MCF 10A (cell line): ENCODE measurements around the gene LSM8. TPM values are rescaled to one million over a fixed set of nuclear protein-coding genes. Genes with fewer than 3 reads are reported as not detected.
"Not testable (repeated sequence)": the region's sequence is repeated elsewhere in the genome, so short reads cannot be mapped to it uniquely, and the experiment has no call there.

Experiments
- BruUV-seq: library from RNA; stranded (reverse); fragments of 400-500 nt; replicated peaks from 2 replicates; lab custom pipeline; 2021; lab: Mats Ljungman, UMichigan
- CTCF ChIA-PET: fragments of 300-600 bp; sonication (Branson Sonifier 250); formaldehyde crosslinking; extraction: SDS; loops from one replicate; lab custom pipeline; 2021; ENCODE audit warnings: antibody characterized with exemption, inconsistent platforms; lab: Yijun Ruan, JAX
- POLR2A ChIA-PET: fragments of 300-600, 350-650 bp; sonication (Branson Sonifier 250); formaldehyde crosslinking; extraction: SDS; loops from one replicate; lab custom pipeline; 2020; ENCODE audit warnings: antibody characterized with exemption, inconsistent platforms; lab: Yijun Ruan, JAX
- DNase-seq: peaks from one replicate; pipeline ENCODE4 v3.0.0-alpha.2; 2018; ENCODE audit not compliant: unreplicated experiment
- H3K27ac Mint-ChIP-seq: one replicate; pipeline ENCODE4 v1.8.0; 2022; ENCODE audit warnings: mild to moderate bottlenecking, low read depth, mixed read lengths; ENCODE audit not compliant: unreplicated experiment
- H3K27me3 Mint-ChIP-seq: one replicate; pipeline ENCODE4 v1.8.0; 2022; ENCODE audit warnings: mixed read lengths; ENCODE audit not compliant: insufficient read depth, unreplicated experiment
- H3K36me3 Mint-ChIP-seq: one replicate; pipeline ENCODE4 v1.8.0; 2022; ENCODE audit warnings: mild to moderate bottlenecking, moderate library complexity, mixed read lengths; ENCODE audit not compliant: insufficient read depth, unreplicated experiment
- H3K4me1 Mint-ChIP-seq: one replicate; pipeline ENCODE4 v1.8.0; 2022; ENCODE audit warnings: mixed read lengths; ENCODE audit not compliant: insufficient read depth, unreplicated experiment
- H3K4me3 Mint-ChIP-seq: one replicate; pipeline ENCODE4 v1.8.0; 2022; ENCODE audit warnings: mild to moderate bottlenecking, moderate library complexity, mixed read lengths; ENCODE audit not compliant: unreplicated experiment
- H3K9me3 Mint-ChIP-seq: one replicate; pipeline ENCODE4 v1.8.0; 2022; ENCODE audit warnings: mixed read lengths; ENCODE audit not compliant: unreplicated experiment
- intact Hi-C: fragments of 100-400 bp; cut with micrococcal nuclease; formaldehyde crosslinking; loops from 2 replicates; pipeline ENCODE4 v1.14.1; 2022
- total RNA-seq: library from RNA; stranded (reverse); gene quantifications from 2 replicates; pipeline ENCODE4 v1.2.3, GENCODE V29; 2022
- TF ChIP-seq, protein P1 (sequence below): fragments of 200-600 bp; IDR thresholded peaks from one replicate; pipeline ENCODE4 v1.8.0; 2022; ENCODE audit warnings: antibody characterized with exemption, mild to moderate bottlenecking; ENCODE audit not compliant: unreplicated experiment

LSM8 gene
- total RNA-seq, 1 experiment from 2014 or later = 48.2 TPM

DNA sequence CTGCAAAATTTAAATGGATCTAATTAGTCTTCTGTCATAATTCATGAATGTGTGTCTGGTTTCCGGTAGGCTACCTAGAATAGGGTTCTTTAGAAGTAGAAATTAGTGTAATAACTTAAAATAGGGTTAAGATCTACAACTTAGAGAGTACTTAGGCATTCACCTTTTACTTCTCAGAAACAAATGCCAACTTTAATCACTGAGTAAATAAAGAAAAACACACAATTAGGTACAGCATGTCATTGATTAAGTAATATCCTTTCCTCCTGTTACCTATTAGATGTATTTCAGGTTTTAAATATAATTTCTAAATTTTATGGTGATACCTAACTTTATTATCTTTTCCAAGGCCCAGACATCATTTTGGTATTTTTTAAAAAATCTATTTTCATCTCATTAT, 49.8 kb downstream of the LSM8 start:
- Mint-ChIP-seq H3K27ac (no peak overlapping the region), H3K27me3 (peaks cover 20% of the 10 kb centered on the region), H3K9me3 (no peaks in the 10 kb centered on the region), H3K4me1 (no peaks in the 10 kb centered on the region), H3K36me3 (no peaks in the 10 kb centered on the region), H3K4me3 (no peak overlapping the region)
- no TSS peak for BruUV-seq
- TF ChIP-seq, protein P1, sequence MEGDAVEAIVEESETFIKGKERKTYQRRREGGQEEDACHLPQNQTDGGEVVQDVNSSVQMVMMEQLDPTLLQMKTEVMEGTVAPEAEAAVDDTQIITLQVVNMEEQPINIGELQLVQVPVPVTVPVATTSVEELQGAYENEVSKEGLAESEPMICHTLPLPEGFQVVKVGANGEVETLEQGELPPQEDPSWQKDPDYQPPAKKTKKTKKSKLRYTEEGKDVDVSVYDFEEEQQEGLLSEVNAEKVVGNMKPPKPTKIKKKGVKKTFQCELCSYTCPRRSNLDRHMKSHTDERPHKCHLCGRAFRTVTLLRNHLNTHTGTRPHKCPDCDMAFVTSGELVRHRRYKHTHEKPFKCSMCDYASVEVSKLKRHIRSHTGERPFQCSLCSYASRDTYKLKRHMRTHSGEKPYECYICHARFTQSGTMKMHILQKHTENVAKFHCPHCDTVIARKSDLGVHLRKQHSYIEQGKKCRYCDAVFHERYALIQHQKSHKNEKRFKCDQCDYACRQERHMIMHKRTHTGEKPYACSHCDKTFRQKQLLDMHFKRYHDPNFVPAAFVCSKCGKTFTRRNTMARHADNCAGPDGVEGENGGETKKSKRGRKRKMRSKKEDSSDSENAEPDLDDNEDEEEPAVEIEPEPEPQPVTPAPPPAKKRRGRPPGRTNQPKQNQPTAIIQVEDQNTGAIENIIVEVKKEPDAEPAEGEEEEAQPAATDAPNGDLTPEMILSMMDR = no peak
- ChIA-PET CTCF (no interaction called here), POLR2A (no interaction called here)
- no peak for DNase-seq
- intact Hi-C loops = no loop called here

DNA sequence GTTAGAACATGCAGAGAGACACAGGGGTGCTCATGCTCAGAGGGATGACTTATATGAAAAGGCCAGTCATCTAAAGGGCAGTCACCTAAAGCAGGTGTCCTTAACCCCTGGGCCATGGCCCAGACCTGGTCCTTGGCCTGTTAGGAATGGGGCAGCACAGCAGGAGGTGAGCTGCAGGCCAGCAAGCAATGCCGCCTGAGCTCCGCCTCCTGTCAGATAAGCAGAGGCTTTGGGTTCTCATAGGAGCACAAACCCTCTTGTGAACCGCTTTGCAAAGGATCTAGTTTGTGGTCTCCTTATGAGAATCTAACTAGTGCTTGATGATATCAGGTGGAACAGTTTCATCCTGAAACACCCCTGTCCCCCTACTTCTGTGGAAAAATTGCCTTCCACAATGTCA, 55.0 kb downstream of the LSM8 start:
- TF ChIP-seq, protein P1 = no peak
- H3K27me3 Mint-ChIP-seq = peaks cover 13% of the 10 kb centered on the region
- POLR2A ChIA-PET = no interaction called here
- CTCF ChIA-PET = no interaction called here
- no peak for DNase-seq
- no peak overlapping the region for H3K4me3 Mint-ChIP-seq
- H3K9me3 Mint-ChIP-seq = no peaks in the 10 kb centered on the region
- no peaks in the 10 kb centered on the region for H3K4me1 Mint-ChIP-seq
- BruUV-seq = no TSS peak
- H3K36me3 Mint-ChIP-seq = no peaks in the 10 kb centered on the region
- H3K27ac Mint-ChIP-seq = no peak overlapping the region
- intact Hi-C loops = no loop called here

DNA sequence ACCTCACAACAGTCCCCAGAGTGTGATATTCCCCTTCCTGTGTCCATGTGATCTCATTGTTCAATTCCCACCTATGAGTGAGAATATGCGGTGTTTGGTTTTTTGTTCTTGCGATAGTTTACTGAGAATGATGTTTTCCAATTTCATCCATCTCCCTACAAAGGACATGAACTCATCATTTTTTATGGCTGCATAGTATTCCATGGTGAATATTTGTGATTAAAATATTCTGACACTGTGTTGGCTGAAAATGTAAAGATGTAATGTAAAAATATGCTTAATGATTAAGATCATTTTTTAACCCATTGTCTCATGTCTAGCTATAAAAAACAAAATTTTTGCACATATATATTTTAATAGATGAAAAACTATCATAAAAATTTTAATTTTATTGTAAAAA, 56.4 kb downstream of the LSM8 start:
- H3K4me1 Mint-ChIP-seq, H3K27ac Mint-ChIP-seq, DNase-seq, intact Hi-C loops, H3K4me3 Mint-ChIP-seq, H3K9me3 Mint-ChIP-seq, POLR2A ChIA-PET, BruUV-seq, H3K36me3 Mint-ChIP-seq, CTCF ChIA-PET: not testable (repeated sequence)
- peaks cover 26% of the 10 kb centered on the region for H3K27me3 Mint-ChIP-seq

Other genes with a start within 250 kb of the LSM8 start
- gene ANKRD7, start 40.5 kb downstream of the LSM8 start, total RNA-seq = not detected in 2 replicates